ENCODE results near the gene GDPD5.

GDPD5 gene

GRCh38 chr11:75388386-75389275 lies 137.1 kb downstream of the GDPD5 start:
- TF ChIP-seq CTCF (IDR thresholded peaks at IDR 0.05; ENCODE audit: low read depth, low read length), result peak; percentile 61
- no peak overlapping the region for H3K4me3 ChIP-seq (ENCODE audit: low read depth, low read length)

DNA sequence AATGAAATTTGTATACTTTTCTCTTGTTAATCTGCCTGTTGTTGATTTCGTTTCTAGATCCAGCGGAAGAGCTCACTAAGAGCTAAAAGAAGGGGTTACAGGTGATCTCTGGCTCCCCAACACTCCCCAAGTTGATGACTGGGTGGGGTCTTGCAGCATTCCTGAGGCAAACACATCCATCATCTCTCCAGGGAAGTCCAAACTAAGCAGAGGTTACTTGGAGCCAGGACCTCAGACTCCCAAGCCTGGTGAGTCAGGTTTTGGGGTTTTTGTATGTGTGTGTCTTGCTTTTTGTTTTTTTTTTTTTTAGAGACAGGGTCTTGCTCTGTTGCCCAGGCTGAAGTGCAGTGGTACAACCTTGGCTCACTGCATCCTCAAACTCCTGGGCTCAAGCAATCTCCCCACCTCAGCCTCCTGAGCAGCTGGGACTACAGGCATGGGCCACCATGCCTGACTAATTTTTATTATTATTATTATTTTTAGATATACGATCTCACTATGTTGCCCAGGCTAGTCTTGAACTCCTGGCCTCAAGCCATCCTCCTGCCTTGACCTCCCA lies 137.9 kb downstream of the GDPD5 start:
- no peak overlapping the region for H3K4me3 ChIP-seq (ENCODE audit: low read depth, low read length)
- TF ChIP-seq CTCF (IDR thresholded peaks at IDR 0.05; ENCODE audit: low read depth, low read length), result no peak

GRCh38 chr11:75386942-75387630 lies 138.7 kb downstream of the GDPD5 start:
- TF ChIP-seq CTCF (IDR thresholded peaks at IDR 0.05; ENCODE audit: low read depth, low read length), result no peak
- no peak overlapping the region for H3K4me3 ChIP-seq (ENCODE audit: low read depth, low read length)
